ENCODE measurements around the gene AIDA.
A peak's percentile ranks its signal among the peaks of the same experiment; 100 is the strongest.

Gene AIDA

GRCh38 chr1:222643938-222644635 is 68.2 kb downstream of the AIDA start:
- DNase-seq (ENCODE audit: low read depth) = peak; percentile 81

- no peak for DNase-seq (ENCODE audit: low read depth)
Measured at GRCh38 chr1:222643606-222643937, 68.7 kb downstream of the AIDA start.

- DNase-seq (ENCODE audit: low read depth) = no peak
Measured at GRCh38 chr1:222642468-222642867, 69.8 kb downstream of the AIDA start.

DNA sequence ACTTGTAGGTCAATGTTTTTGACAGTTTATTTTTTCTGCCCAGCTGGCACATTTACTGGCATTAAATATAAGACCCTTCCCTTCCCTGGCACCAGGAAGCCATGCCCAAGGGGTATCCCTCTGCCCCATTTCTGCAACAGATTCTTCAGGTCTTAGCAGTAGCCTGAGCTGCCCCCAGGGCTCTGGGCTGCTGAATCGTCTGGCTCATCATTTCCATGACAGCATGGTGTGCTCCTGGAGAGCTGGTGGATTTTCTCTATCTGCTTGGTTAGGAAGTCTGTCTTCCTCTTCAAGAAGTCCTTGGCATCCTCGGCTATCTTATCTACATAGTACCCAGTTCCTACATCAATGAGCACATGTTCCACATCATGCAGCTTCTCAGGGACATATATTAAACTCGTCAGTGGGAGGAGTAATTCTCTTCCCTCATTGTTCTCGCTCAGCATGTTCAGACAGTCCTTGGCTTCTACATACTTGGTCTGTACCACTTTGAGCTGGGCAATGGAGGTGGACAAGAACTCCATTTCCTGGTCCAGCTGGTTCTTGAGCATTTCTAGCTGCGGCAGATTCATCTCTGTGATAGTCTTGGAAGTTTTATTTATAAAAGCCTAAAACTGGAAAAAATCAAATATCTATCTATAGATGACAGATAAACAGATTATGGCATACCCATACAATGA is 70.9 kb downstream of the AIDA start:
- DNase-seq (ENCODE audit: low read depth) = no peak

DNA sequence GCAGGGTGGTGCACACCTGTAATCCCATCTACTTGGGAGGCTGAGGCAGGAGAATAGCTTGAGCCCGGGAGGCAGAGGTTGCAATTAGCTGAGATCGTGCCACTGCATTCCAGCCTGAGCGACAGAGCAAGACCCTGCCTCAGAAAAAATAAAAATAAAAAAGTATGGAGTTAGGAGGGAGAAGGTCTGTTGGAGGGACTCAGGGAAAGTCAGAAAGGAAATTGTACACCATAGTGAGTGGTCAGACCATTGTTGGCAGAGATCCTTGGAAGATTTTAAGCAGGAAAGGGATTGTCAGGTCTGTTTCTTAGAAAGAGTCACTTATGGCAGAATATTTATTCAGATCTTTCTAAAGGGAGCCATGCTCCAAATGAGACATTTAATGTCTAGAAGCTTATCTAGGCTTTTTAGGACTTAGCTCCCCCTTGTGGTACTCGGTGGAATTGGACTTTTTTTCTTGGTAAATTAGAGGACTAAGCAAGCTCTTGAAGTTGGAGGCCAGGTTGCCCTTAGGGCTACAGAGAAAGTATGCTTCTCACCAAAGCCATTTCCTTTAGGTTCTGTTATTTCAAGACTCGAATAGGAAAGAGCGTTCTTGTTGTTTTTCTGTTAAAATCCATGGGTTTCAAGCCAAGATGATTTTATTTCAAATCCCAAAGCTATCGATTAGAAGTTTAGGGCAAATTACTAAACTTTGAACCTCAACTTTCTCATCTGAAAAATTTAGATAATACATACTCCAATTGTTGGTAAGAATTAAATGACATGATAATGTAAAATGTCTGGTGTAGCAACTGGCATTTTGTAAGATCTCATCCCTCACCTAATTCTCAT is 77.9 kb downstream of the AIDA start:
- DNase-seq (ENCODE audit: low read depth) = no peak

DNA sequence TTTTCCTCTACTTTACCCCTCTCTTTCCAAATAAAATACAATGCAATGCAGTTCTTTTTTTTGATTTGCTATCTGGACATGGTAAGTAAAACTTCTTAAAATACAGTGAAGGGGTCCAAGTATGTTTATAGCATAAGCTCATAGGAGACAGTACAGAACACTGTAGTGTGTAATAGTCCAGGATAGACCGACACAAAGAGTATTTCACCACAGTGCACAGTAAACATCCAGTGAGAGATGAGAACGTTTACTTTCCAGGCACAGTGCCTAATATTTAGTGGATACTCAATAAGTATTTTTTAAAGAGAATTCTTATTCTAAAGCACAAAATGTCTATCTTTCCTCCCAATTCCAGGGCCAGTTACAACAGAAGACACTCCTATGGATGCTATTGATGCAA is 79.5 kb downstream of the AIDA start:
- no peak for DNase-seq (ENCODE audit: low read depth)

- no peak for DNase-seq (ENCODE audit: low read depth)
Measured at GRCh38 chr1:222631611-222632208, 80.6 kb downstream of the AIDA start.

GRCh38 chr1:222629921-222630535 is 82.3 kb downstream of the AIDA start:
- DNase-seq (ENCODE audit: low read depth) = no peak

DNA sequence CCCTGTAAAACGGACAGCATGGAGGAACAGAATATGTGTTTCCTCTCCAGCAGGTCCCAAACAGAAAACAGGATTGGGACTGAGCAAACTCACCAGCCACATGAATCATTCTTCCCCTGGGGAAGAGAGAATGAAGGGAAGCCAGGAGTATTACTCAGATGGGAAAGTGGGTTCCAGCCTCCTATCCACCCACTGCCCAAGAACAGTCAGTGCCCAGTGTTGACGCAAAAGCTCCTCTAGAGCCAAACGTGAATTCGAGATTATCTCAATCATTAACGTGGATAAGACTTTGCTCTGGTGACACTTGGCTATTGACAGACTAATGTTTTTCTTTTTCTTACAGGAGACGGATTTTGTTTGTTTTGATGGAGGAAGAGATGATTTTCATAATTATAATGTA is 85.1 kb downstream of the AIDA start:
- DNase-seq (ENCODE audit: low read depth) = no peak

DNA sequence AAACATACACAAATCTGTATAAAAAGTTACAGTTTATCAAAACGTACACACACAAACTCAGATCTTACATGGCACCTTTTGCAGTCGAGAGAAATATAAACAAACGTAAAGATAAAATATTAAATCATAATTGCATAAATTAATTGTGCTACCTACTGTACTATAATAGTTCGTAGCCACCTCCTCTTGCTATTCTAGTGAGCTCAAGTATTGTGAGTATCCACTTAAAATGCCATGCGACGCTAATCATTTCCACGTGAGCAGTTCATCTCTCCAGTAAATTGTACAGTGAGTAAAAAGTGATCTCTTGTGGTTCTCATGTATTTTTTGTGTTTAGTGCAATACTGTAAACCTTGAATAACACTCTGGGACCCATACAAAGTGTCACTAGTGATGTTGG is 88.1 kb downstream of the AIDA start:
- DNase-seq (ENCODE audit: low read depth) = no peak

DNA sequence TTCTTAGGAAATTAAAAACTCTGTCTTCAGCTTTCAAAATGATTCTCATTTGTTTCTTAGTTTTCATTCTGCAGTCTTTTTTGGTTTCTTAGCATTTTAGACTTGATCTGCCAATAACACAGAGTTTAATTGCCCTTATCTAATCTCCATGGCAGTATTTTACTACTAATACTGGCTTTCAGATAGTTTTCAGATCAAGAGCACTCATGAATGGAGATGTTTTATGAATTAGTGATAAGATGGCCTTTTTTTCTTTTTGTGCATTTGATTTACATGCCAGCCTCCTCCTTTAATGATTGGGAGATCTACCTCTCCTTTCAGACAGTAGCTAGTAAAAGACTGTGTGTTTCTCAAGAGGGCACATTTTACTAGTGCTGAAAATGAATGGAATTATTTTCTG is 88.8 kb downstream of the AIDA start:
- no peak for DNase-seq (ENCODE audit: low read depth)

- DNase-seq (ENCODE audit: low read depth) = no peak
Measured at GRCh38 chr1:222622765-222623164, 89.5 kb downstream of the AIDA start.

GRCh38 chr1:222620566-222620965 is 91.7 kb downstream of the AIDA start:
- DNase-seq (ENCODE audit: low read depth) = no peak

DNA sequence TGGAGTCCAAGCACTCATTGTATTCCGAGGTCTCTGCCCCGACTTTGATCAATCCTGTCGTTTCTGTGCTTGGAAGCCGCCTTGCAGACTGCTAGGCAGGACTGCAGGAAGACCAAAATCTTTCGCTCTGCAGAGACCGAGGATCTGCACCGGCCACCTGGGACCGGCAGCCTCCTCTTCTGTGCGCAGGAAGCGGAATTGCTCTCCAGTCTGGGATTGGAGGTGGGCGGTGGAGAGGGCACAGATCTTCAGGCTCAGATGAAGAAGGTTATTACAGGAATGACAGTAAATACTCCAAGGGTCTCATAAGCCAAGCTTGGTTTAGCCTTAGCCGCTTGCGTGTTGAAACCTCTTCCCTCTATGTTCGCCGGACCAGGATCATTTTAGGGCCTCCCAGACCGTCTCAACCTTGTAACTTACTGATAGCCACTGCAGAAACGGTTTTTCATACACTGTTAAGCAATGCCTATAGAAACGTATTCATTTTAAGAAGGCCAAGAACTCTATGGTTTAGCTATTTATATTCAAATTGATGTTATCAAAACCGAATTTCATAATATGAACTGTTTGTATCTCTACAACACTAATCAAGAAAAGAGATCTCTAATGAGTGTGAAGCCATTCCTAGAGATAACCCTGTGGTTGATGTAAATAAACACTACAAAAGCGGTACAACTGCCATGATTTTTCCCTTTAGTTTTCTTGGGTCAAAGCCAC is 93.3 kb downstream of the AIDA start:
- no peak for DNase-seq (ENCODE audit: low read depth)
